SKM-1 (cell line): ENCODE data around the gene CHMP1A.

ENCODE experiments used
- DNase-seq: peaks from one replicate; lab custom pipeline; 2025; ENCODE audit not compliant: unreplicated experiment; lab: John Stamatoyannopoulos, UW

The CHMP1A gene

DNA sequence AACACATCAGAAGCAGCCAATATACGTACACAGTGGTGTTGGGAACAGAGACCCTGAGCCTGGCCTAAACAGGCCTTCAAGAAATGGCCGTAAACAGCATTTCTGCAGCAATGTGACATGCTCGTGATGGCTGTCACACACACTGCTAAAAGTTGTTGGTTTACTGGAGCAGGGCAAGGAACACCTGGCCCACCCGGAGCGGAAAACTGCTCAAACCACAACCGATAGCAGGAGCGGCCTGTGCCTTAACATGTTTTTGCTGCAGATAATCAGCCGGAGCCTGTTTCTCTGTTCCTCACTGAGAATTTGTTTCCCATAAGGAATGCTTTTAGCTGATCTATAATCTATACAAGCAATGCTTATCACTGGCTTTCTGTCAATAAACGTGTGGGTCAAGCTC is 50.1 kb downstream of the CHMP1A start:
- DNase-seq = no peak

DNA sequence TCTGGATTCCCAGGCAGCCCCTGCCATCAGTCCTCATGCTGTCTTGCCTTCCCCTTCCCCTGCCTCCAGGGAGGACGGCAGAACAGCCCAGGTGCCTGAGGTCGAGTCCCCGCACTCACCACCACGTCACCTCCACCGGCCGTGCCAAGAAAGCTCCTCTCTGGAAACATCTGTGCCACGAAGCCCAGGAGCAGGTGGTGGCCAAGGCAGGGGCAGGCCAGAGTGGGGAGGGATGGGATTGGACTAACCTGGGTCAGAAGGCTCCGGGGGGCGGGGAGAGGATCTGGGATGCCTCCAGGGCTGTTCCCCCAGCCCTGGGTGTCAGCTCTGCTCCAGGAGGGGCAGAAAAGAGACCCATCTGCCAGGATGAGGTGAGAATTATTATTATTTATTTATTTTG is 51.5 kb downstream of the CHMP1A start:
- DNase-seq = no peak

DNA sequence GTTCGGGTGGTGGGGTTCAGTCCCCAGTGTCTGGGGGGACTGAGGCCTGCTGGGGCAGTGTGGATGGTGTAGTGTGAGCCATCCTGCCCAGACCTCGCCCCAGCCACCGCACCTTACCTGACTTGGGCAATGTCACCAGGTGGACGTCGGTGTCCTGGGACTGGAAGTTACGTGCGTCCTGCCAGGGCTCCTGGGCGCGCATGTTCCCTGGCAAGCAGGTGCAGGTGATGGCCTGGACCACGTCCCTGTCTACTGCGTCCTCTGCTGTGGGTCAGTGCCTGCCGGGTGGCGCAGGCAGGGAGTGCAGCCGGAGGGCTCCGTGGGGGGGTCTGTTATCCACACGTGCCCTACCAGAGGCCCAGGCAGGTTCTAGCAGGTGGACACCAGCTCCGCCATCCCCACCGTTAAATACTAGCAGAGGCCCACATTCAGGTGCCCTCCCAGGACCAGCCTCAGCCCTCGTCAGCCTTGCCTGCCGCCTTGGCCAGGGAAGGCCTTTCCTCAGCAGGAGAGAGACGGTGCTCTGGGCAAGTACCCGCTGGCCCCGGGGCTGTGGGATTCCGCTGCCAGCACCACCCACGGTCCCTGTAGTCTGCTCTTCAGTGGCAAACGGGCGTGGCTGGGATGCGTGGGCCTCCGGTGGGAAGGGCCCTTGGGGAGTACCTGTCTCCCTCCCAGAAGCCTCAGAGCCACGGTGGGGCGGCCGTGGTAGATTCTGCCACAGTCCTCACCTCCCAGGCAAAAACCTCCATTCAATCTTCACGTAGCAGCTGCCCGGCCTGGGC is 52.1 kb downstream of the CHMP1A start:
- DNase-seq = no peak

DNA sequence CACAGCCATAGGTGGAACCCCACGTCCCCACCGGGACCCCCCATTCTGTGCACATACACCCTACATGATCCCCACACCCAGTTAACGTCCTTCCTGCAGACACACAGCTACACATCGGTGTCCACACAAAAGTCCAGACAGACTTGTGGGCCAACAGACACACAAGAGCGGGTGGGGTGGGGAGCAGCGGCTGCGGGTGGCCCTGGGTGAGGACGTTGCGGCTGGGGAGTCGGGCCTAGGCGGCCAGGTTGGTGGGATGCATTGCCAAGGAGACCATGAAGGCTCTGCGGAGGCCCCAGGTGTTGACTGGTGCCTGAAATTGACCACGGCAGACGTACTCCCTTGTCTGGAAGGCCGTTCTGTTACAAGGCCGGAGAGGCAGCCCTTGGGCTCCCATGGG is 52.7 kb downstream of the CHMP1A start:
- no peak for DNase-seq

DNA sequence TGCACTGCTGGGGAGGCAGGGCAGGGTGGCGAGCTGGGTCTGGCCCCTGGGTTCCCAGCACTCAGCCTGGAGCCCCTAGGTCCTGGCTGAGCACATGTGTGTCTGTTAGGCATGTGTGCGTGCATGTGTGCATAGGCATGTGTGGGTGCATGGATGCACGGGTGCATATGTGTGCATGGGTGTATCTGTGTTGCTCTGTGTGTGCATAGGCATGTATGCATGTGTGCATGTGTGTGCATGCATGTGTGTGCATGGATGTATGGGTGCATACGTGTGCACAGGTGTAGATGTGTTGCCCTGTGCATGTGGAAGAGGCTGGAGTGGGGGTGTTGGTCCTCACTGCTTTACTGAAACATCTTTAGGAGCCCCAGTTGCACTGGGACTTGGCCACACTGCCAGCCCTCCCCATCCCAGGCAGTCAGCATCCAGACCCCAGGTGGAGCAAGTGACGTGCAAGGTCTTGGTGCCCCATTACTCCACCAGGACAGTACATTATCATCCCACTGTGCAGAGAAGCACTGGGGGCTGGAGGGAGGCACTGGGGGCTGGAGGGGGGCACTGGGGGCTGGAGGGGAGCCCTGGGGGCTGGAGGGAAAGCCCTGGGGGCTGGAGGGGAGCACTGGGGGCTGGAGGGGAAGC is 54.4 kb downstream of the CHMP1A start:
- no peak for DNase-seq

DNA sequence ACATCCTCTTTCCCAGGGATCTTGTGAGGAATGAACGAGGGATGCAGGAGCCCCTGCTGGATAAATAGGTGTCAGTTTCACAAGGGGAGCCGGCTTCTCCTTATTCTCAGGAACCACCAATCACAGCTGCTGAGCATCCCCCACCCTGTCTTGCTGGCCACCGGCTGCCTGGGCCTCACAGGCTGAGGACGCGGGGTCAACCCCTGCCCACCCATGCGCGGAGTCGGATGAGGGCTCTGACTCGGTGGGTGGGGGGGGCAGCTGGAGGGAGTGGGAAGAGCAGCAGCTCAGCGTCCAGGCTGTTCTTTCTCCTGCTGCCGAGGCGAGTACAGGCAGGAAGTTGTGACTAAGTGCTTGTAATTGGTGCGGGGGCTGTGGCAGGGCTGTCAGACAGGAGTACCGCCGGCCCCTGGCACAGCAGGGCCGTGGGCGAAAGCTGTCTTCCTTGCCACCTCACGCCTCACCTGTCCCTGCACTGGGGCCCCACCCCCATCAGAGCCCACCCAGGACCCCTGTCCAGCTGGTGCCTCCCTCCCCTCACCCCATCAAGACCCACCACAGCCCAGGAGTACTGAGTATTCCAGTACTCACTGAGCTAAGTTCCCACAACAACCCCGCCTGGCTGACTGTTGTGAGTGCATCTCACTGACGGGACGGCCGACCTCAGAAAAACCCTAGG is 55.1 kb downstream of the CHMP1A start:
- DNase-seq = peak; percentile 51

DNA sequence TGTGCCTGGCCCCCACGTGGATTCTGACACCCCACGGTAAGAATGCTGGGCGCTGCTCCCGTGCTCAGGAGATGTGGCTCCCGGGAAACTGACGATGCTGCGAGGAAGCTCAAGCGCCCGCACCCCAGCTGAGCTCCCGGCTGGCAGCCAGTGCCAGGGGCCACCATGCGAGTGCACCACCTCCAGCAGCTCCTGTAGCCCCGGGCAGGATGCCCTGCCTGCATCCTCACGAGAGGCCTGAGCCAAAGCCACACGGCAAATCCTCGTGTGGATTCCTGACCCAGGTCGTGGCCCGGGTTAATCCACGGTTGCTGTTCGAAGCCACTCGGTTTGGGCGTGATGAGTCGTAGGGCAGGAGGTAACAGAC is 55.6 kb downstream of the CHMP1A start:
- no peak for DNase-seq

DNA sequence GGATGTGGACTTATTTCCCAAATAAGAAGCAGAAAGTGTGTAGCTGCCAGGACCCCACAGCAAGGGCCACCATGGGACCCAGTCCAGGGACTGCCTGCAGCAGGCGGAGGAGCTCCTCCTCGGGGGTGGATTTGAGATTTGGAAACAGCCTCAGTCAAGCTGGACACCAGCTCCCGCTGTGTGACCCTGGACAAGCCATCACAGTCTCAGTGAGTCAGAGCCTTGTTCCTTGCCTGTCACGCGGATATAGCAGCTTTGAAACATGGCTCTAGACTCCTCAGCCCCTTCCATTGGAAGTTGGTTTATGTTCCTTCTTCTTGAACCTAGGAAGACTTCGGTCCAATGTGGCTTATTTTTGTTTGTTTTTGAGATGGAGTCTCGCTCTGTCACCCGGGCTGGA is 56.6 kb downstream of the CHMP1A start:
- DNase-seq = no peak

DNA sequence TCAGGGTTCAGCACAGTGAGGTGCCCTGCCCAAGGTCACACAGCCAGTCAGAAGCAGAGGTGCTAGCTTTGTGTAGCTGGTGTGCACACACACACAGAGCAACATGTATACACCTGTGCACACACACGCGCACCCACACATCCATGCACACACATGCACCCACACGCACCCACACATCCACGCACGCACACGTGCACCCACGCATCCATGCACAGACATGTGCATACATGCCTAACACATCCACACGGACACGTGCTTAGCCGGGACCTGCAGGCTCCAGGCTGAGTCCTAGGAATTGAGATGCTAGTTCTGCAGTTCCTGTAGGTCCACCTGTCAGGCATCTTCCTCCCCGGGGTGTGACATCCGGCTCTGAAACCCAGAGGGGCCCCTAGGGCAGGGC is 57.1 kb downstream of the CHMP1A start:
- DNase-seq = no peak

DNA sequence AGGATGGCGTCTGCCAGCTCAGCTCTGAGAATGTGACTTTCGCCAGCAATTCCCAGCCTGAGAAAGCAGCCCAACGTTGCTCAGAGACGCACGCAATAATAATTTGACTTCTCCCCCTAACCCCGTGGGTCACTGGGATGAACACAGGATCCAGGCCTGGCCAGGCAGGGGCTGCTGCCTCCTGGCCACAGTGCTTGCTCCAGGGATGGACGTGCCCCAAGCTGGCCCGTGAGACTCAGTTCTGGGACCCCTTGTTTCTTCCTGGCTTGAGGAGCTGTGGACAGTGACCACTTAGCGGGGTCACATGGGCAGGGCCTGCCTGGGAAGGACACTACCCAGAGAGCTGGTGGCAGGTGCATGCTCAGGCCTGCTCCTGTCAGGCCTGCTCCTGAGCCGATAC is 57.6 kb downstream of the CHMP1A start:
- DNase-seq = no peak

DNA sequence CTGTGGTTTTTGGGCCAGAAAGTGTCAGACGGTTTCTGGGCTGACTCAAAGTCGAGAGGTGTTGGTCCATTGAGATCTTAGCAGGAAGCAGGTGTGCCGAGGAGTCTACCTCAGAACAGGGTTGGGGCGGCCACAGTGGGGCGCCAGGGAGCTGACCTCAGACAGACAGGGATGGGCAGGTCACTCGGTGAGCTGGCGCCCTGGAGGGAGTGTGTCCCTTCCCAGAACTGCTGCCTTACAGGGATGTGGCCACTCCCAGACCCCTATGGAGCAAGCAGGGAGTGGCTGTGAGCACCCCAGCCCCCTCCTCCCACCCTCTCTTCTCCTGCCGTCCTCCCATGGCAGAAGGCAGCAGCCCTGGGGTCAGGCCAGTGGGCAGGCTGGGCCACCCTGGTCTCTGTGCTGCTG is 58.1 kb downstream of the CHMP1A start:
- DNase-seq = peak; percentile 29

DNA sequence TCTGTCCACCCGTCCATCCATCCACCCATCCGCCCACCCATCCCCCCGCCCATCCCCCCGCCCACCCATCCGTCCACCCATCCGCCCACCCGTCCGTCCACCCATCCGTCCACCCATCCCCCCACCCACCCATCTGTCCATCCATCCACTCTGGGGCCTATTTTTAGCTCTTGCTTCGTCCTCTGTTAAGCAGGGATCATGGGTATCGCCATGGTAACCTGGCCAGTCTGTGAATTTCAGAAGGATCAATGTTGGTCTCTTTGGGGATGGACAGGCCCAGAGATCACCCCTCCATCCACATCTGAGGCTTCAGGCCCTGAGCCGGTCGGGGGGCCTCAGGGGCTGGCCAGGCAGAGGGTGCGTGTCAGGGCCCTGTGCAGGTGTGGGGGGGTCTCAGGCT is 59.3 kb downstream of the CHMP1A start:
- DNase-seq = no peak

DNA sequence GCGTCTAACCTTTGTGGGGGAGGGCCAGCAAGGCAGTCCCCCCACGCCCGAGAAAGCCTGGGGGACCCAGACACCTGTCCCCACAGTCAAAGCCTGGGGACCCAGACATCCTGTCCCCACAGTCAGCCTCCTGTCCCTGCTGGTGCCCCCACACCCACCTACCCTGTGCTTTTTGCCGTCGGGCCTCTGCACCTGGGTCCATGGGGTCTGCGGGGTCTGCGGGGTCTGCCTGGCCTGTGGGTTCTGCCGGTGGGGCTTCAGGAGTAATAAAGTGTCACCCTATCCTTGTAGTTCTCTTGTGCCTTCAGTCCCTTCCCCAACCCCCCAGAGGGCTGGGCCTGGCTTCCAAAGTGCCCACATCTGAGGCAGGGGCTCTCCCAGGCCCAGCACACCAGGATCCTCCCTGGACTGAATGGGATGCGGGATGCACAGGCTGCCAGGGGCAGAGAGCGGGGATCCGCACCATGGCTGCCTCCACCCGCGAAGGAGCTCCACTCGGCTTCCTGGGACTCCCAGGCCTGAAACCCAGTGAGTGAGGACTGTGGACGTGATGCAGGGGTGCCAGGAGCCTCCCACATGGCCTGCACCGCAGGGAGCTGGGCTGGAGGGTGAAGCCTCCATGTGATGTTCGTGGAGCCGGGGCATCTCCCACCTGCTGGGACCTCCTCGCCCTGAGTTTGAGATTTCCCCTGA is 60.4 kb downstream of the CHMP1A start:
- no peak for DNase-seq

DNA sequence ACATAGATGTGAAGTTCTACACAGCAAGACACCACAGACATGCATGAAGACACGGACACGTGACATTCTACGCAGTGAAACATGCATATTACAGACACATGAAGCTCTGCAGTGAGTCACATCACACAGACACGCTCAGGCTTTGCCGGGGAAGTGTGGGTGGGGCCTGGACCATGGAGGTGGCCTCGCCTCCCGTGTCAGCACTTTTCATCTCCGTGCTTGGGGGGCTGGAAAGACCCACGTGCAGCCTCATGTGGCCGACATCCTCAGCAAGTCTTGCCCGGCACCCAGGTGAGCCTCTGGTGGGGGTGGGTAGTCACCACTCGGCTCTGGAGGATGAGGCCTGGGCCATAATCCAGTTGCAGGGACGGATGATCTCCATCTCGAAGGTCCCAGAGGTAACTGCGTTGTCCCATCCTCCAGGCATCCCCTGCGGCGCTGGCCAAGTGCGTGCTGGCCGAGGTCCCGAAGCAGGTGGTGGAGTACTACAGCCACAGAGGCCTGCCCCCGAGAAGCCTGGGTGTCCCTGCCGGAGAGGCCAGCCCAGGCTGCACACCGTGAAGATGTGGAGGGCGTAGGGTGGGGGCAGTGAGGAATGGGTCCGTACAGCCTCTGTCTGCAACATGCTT is 61.3 kb downstream of the CHMP1A start:
- no peak for DNase-seq

DNA sequence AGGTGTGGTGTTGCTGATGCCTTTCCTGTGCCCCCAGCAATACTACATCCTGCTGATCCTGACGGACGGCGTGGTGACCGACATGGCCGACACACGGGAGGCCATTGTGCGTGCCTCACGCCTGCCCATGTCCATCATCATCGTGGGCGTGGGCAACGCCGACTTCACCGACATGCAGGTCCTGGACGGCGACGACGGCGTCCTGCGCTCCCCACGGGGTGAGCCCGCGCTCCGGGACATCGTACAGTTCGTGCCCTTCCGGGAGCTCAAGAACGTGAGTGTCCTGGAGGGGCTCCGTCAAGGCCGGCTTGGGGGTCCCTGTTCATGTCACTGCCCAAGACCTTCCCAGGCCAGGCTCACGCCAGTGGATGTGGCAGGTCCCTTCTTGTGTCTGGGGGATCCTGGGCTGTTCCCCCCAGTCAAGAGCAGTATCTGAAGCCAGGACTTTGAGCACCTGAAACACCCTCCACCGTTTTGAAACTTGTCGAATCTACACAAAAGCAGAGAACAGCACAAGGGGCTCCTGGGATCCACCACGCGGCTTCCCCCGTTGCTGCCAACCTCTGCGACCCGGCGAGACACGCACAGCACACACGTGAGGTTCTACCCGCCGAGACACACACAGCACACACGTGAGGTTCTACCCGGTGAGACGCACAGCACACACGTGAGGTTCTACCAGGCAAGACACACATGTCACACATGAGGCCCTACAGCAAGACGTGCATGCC is 62.0 kb downstream of the CHMP1A start:
- no peak for DNase-seq
